GM12892 (cell line): ENCODE measurements around the gene SOX1.

Source experiments
- POLR2A ChIP-seq: IDR thresholded peaks from 2 replicates; pipeline ENCODE4 v1.6.1; 2011; ENCODE audit warnings: low read depth, low read length, control low read depth
- TAF1 ChIP-seq: IDR thresholded peaks from 2 replicates; pipeline ENCODE4 v1.6.1; 2011; ENCODE audit warnings: low read depth, mild to moderate bottlenecking, control low read depth, low read length, borderline replicate concordance

DNA sequence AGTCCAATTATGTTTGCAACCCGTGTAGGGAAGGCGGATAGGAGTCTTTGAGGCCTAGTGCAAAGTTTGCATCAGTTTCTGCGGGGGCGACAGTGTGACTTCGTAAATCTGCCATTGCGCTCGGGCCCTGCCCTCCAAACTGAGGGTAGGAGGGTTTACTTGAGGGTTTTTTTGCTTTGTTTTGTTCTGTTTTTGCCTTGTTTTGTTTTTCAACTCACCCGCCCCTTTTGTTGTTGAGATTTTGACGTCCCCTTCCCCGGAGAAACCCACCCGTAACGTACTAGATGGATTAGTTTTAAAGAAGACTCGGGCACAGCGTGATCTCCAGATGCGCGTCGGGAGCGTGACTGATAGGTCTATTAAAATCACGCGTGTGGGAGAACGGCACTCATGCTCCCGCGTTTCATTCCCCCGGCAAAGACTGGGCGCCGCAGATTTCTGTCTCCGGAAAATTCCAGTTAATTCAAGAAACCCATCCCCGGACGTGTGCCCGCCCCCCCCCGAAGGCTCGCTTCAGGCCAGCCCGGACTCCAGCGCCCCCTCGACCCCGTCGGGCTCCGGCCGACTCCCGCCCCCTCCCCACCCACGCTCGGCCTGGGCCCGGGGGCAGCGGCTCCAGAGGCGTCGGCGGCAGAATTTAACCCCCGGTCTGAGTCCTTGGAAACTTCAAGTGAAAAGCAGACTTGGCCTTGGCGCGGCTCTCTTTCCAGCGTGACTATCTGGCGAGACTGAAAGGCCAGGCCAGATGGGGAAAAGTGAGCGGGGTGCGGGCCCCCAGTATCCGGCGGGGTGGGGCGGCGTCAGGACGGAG, 5.0 kb downstream of the SOX1 start:
- TF ChIP-seq TAF1 (no peak), POLR2A (no peak)
